Dedifferentiated amniotic fluid mesenchymal stem cell (primary cell): ENCODE data around the gene MN1.

Experiments used
- DNase-seq: peaks from one replicate; pipeline ENCODE4 v3.0.0-alpha.2; 2016; ENCODE audit errors: extremely low spot score

The MN1 gene

GRCh38 chr22:27716074-27716473 is 85.5 kb downstream of the MN1 start:
- DNase-seq = no peak

GRCh38 chr22:27715106-27715505 is 86.5 kb downstream of the MN1 start:
- DNase-seq = no peak

- DNase-seq = no peak
Observed at GRCh38 chr22:27714068-27714467, 87.5 kb downstream of the MN1 start.

- no peak for DNase-seq
Observed at GRCh38 chr22:27713461-27713860, 88.1 kb downstream of the MN1 start.

- DNase-seq = no peak
Observed at GRCh38 chr22:27711756-27712155, 89.8 kb downstream of the MN1 start.

GRCh38 chr22:27711012-27711411 is 90.5 kb downstream of the MN1 start:
- DNase-seq = no peak

GRCh38 chr22:27709919-27710675 is 91.5 kb downstream of the MN1 start:
- DNase-seq = no peak

- no peak for DNase-seq
Observed at GRCh38 chr22:27706489-27706888, 95.1 kb downstream of the MN1 start.

GRCh38 chr22:27705408-27706080 is 96.0 kb downstream of the MN1 start:
- no peak for DNase-seq

- no peak for DNase-seq
Observed at GRCh38 chr22:27704581-27704980, 97.0 kb downstream of the MN1 start.

- no peak for DNase-seq
Observed at GRCh38 chr22:27699383-27700019, 102.1 kb downstream of the MN1 start.

GRCh38 chr22:27698813-27699212 is 102.7 kb downstream of the MN1 start:
- no peak for DNase-seq
